GM21576 (cell line): ENCODE data around the gene CTF1.

ENCODE experiments used
- ATAC-seq: cut with Tn5 transposase; IDR thresholded peaks from one replicate; pipeline ENCODE4 v1.9.1; 2021; ENCODE audit warnings: mild to moderate bottlenecking, moderate library complexity; ENCODE audit not compliant: unreplicated experiment

Gene CTF1

DNA sequence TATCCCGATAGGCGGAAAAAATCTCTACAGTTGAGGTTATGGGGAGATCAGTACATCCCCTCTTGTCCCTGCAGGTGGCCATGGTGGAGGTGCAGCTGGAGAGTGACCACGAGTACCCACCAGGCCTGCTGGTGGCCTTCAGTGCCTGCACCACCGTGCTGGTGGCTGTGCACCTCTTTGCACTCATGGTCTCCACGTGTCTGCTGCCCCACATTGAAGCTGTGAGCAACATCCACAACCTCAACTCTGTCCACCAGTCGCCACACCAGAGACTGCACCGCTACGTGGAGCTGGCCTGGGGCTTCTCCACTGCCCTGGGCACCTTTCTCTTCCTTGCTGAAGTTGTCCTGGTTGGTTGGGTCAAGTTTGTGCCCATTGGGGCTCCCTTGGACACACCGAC lies 56.7 kb downstream of the CTF1 start:
- ATAC-seq, result no peak
